Parathyroid adenoma (tissue), 2 donors: ENCODE measurements around the gene FAM181A.

Source experiments
- H2AFZ ChIP-seq: fragments of 300-600 bp; sonication (generic); one replicate; pipeline ENCODE4 v1.7.0; 2017; ENCODE audit warnings: antibody characterized with exemption, mild to moderate bottlenecking
- H3K27ac ChIP-seq: fragments of 300-600 bp; sonication (generic); one replicate; pipeline ENCODE4 v1.7.0; 2017
- H3K27me3 ChIP-seq: fragments of 300-600 bp; sonication (generic); one replicate; pipeline ENCODE4 v1.7.0; 2017; ENCODE audit warnings: low read length; ENCODE audit not compliant: control insufficient read depth, insufficient read depth
- H3K36me3 ChIP-seq: fragments of 300-600 bp; sonication (generic); one replicate; pipeline ENCODE4 v1.7.0; 2017; ENCODE audit warnings: low read length; ENCODE audit not compliant: control insufficient read depth, insufficient read depth
- H3K4me1 ChIP-seq: fragments of 300-600 bp; sonication (generic); one replicate; pipeline ENCODE4 v1.7.0; 2017; ENCODE audit warnings: control low read depth
- H3K4me2 ChIP-seq: fragments of 300-600 bp; sonication (generic); one replicate; pipeline ENCODE4 v1.7.0; 2017; ENCODE audit warnings: low read length
- H3K4me3 ChIP-seq: fragments of 300-600 bp; sonication (generic); one replicate; pipeline ENCODE4 v1.7.0; 2017; ENCODE audit warnings: low read depth, low read length
- H3K79me2 ChIP-seq: fragments of 300-600 bp; sonication (generic); one replicate; pipeline ENCODE4 v1.7.0; 2017; ENCODE audit warnings: control low read depth
- H3K9ac ChIP-seq: fragments of 300-600 bp; sonication (generic); one replicate; pipeline ENCODE4 v1.7.0; 2017; ENCODE audit warnings: mild to moderate bottlenecking
- H3K9me3 ChIP-seq: fragments of 300-600 bp; sonication (generic); one replicate; pipeline ENCODE4 v1.7.0; 2017; ENCODE audit warnings: low read length; ENCODE audit not compliant: control insufficient read depth
- TF ChIP-seq, protein P1 (sequence below): fragments of 300-600 bp; sonication (generic); IDR thresholded peaks from one replicate; pipeline ENCODE4 v1.7.0; 2017; ENCODE audit warnings: antibody characterized with exemption, mild to moderate bottlenecking
- donor health status: primary hyperparathyroidism.

FAM181A gene

DNA sequence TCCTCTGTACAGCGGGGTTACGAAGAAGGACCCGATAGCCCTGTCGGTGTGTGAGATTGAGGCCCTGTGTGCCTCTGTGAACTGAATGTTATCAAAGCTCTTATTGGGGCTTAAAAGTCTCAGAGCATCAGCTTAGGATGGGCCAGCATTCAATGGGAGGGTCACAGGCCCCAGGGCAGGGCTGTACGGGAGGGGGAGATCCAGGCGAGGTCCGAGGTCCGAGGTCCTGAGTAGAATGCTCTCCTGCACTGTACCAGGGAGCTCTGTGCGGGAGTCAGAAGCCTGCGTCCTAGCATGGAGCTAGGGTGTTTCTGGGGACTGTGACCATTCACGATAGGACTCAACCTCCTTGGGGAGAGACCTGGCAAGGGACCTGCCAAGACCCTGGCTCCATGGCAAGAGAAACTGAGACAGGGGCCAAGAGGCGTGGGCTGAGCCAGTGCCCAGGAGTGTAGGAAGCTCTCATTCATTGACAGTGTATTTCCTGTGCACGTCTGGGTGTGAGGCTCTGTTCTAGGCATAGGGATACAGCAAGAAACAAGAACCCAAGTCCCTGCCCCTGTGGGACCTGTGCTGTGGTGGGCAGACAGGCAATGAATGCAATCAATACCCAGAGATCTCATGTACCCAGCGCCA is 12.0 kb upstream of the FAM181A start:
- H3K27me3 ChIP-seq: no peaks in the 10 kb centered on the region
- H2AFZ ChIP-seq: no peak overlapping the region
- no peaks in the 10 kb centered on the region for H3K9me3 ChIP-seq
- no peak overlapping the region for H3K4me3 ChIP-seq
- H3K4me2 ChIP-seq: no peak overlapping the region
- no peaks in the 10 kb centered on the region for H3K36me3 ChIP-seq
- no peaks in the 10 kb centered on the region for H3K79me2 ChIP-seq
- TF ChIP-seq, protein P1, sequence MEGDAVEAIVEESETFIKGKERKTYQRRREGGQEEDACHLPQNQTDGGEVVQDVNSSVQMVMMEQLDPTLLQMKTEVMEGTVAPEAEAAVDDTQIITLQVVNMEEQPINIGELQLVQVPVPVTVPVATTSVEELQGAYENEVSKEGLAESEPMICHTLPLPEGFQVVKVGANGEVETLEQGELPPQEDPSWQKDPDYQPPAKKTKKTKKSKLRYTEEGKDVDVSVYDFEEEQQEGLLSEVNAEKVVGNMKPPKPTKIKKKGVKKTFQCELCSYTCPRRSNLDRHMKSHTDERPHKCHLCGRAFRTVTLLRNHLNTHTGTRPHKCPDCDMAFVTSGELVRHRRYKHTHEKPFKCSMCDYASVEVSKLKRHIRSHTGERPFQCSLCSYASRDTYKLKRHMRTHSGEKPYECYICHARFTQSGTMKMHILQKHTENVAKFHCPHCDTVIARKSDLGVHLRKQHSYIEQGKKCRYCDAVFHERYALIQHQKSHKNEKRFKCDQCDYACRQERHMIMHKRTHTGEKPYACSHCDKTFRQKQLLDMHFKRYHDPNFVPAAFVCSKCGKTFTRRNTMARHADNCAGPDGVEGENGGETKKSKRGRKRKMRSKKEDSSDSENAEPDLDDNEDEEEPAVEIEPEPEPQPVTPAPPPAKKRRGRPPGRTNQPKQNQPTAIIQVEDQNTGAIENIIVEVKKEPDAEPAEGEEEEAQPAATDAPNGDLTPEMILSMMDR: no peak
- H3K27ac ChIP-seq: no peak overlapping the region
- H3K9ac ChIP-seq: no peak overlapping the region
- H3K4me1 ChIP-seq: peaks cover 6% of the 10 kb centered on the region

DNA sequence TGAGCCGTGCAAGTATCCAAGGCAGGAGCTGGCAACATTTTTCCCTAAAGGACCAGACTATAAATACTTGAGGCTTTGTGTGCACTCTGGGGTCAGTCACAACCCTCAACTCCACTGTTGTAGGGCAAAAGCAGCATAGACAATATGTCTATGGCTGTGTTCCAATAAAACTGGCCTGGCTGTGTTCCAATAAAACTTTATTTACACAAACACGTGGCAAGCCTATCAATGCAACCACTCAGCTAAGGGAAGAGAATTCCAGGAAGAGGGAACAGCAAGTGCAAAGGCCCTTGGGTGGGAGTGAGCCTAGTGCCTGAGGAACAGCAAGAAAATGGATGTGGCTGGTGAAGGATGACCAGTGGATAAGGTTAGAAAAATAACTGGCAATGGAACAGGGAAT is 11.3 kb upstream of the FAM181A start:
- Histone ChIP-seq H3K27me3 (no peaks in the 10 kb centered on the region), H3K36me3 (no peaks in the 10 kb centered on the region), H3K9me3 (no peaks in the 10 kb centered on the region), H3K27ac (no peak overlapping the region), H3K9ac (no peak overlapping the region), H3K4me1 (peaks cover 6% of the 10 kb centered on the region), H3K79me2 (no peaks in the 10 kb centered on the region), H2AFZ (no peak overlapping the region), H3K4me3 (no peak overlapping the region), H3K4me2 (no peak overlapping the region)
- TF ChIP-seq, protein P1: no peak

DNA sequence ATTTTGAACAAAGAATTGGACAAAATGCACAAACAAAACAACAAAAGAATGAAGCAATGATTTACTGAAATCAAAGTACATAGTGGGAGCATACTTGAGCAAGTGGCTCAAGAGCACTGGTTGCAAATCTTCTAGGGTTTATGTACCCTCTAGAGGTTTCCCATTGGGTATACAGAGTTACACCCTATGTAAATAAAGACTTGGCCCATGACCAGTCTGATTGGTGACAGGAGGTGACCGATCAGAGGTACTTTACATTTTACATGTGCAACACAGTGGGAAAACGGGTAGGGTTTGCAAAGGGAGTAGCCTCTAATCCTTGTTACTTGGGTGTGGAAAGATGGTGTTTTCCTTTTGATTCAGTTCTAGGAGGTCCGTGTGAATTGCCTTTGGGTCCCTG is 10.6 kb upstream of the FAM181A start:
- Histone ChIP-seq H3K36me3 (no peaks in the 10 kb centered on the region), H3K27ac (no peak overlapping the region), H3K4me2 (no peak overlapping the region), H3K27me3 (no peaks in the 10 kb centered on the region), H3K4me1 (peaks cover 6% of the 10 kb centered on the region), H3K9ac (no peak overlapping the region), H2AFZ (no peak overlapping the region), H3K79me2 (no peaks in the 10 kb centered on the region), H3K9me3 (no peaks in the 10 kb centered on the region), H3K4me3 (no peak overlapping the region)
- TF ChIP-seq, protein P1: no peak

DNA sequence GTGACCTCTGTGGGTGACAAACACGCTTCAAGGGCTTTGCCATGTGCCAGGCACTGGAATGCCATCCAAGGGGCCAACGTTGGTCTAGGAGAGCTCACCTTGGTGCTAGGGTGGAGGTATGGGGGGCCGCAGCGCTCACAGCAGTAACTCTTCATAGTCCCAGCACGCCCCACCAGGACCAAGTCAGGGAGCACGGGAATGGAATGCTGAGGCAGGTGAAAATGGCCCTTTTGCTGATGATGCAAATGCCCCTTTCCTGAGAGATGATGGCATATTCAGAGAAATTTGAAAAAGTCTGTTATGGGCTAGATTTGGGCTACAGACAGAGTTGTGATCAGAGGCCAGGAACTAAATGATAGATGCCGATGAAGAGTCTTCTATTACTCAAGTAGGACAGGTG is 10.0 kb upstream of the FAM181A start:
- H3K79me2 ChIP-seq: no peaks in the 10 kb centered on the region
- no peak overlapping the region for H3K27ac ChIP-seq
- no peaks in the 10 kb centered on the region for H3K27me3 ChIP-seq
- no peak overlapping the region for H3K4me2 ChIP-seq
- H3K9me3 ChIP-seq: no peaks in the 10 kb centered on the region
- no peak overlapping the region for H3K9ac ChIP-seq
- no peaks in the 10 kb centered on the region for H3K36me3 ChIP-seq
- H3K4me1 ChIP-seq: peaks cover 6% of the 10 kb centered on the region
- peak overlapping the region; percentile 59 for H2AFZ ChIP-seq
- TF ChIP-seq, protein P1: no peak
- H3K4me3 ChIP-seq: no peak overlapping the region
